ENCODE results near the gene HABP2. TPM values are rescaled to one million over a fixed set of nuclear protein-coding genes. Genes with fewer than 3 reads are reported as not detected.

HABP2 gene
- polyA plus RNA-seq, 1 donor from 2014 or later, result not detected

- Histone ChIP-seq H3K27me3 (ENCODE audit: insufficient read depth, low read depth, low read length) (peaks cover 5% of the 10 kb centered on the region), H3K9me3 (ENCODE audit: low read length) (no peaks in the 10 kb centered on the region), H3K4me2 (ENCODE audit: low read length) (no peak overlapping the region), H2AFZ (ENCODE audit: low read depth, low read length) (no peak overlapping the region), H3K27ac (ENCODE audit: low read length) (no peak overlapping the region), H3K9ac (ENCODE audit: low read length) (no peak overlapping the region), H3K36me3 (ENCODE audit: insufficient read depth, low read length) (no peaks in the 10 kb centered on the region), H3K79me2 (replicated peaks; ENCODE audit: insufficient read depth, low read length) (no peaks in the 10 kb centered on the region), H4K20me1 (ENCODE audit: insufficient read depth) (no peaks in the 10 kb centered on the region), H3K4me3 (ENCODE audit: low read length) (no peak overlapping the region), H3K9me2 (ENCODE audit: insufficient read depth, low read length) (no peaks in the 10 kb centered on the region), H3F3A (ENCODE audit: insufficient read depth, low read length, poor library complexity, severe bottlenecking) (no peaks in the 10 kb centered on the region)
- no peak for TF ChIP-seq REST (IDR thresholded peaks at IDR 0.05; ENCODE audit: borderline replicate concordance)
- TF ChIP-seq MXI1 (conservative IDR thresholded peaks at IDR 0.05; ENCODE audit: poor library complexity, severe bottlenecking), result no peak
- no peak for TF ChIP-seq CTCF (IDR thresholded peaks at IDR 0.05; ENCODE audit: poor library complexity, severe bottlenecking)
- no peak for TF ChIP-seq TAF1 (IDR thresholded peaks at IDR 0.05; ENCODE audit: low read depth)
- TF ChIP-seq POLR2AphosphoS5 (IDR thresholded peaks at IDR 0.05), result no peak
- no peak for TF ChIP-seq EP300 (conservative IDR thresholded peaks at IDR 0.05; ENCODE audit: poor library complexity, severe bottlenecking)
- no peak for TF ChIP-seq SMC3 (conservative IDR thresholded peaks at IDR 0.05; ENCODE audit: poor library complexity)
Measured at GRCh38 chr10:113562704-113563103, 9.9 kb downstream of the HABP2 start.

DNA sequence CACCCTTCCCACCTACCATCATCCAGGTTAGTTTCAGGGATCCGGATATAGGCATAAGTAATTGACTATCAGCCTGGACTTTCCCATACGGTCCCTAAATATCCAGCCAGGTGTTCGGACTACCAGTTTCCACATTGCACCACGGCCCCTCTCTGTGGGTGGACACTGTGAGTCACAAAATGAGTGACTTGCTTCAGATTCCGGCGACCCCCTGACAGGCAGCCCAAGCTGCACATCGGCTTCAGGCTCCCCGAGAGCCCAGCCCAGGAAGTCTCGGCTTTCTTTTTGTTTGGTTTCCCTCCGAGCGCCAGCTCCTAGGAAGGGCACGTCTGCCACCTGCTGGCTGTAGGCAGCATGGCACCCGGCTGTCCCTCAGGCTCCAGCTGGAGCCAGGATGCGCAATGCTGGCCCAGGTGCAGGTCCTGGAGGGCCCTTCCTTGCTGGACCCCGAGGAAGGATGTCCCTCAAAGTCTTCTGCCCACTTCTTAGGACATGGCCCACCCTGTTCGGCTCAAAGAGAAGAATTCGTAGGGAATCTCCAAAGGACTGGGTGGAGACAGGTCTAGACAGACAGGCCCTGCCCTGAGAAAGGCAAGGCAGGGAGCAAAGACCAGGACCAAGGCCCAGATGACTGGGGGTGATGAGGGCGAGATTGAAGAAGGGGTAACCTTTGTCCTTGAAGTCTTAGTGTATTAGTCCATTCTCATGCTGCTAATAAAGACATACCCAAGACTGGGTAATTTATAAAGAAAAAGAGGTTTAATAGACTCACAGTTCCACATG, 10.6 kb downstream of the HABP2 start:
- H3K4me3 ChIP-seq (ENCODE audit: low read length), result peak overlapping the region; percentile 36
- no peaks in the 10 kb centered on the region for H3K9me2 ChIP-seq (ENCODE audit: insufficient read depth, low read length)
- no peaks in the 10 kb centered on the region for H4K20me1 ChIP-seq (ENCODE audit: insufficient read depth)
- H3K27me3 ChIP-seq (ENCODE audit: insufficient read depth, low read depth, low read length), result no peaks in the 10 kb centered on the region
- no peaks in the 10 kb centered on the region for H3K9me3 ChIP-seq (ENCODE audit: low read length)
- no peaks in the 10 kb centered on the region for H3K79me2 ChIP-seq (replicated peaks; ENCODE audit: insufficient read depth, low read length)
- no peak overlapping the region for H3K9ac ChIP-seq (ENCODE audit: low read length)
- H2AFZ ChIP-seq (ENCODE audit: low read depth, low read length), result no peak overlapping the region
- H3K27ac ChIP-seq (ENCODE audit: low read length), result no peak overlapping the region
- no peaks in the 10 kb centered on the region for H3F3A ChIP-seq (ENCODE audit: insufficient read depth, low read length, poor library complexity, severe bottlenecking)
- TF ChIP-seq TAF1 (IDR thresholded peaks at IDR 0.05; ENCODE audit: low read depth) (no peak), CTCF (IDR thresholded peaks at IDR 0.05; ENCODE audit: poor library complexity, severe bottlenecking) (peak; percentile 91), EZH2 (IDR thresholded peaks at IDR 0.05; ENCODE audit: borderline replicate concordance, insufficient read depth, low read length, poor library complexity, severe bottlenecking) (no peak), SMC3 (conservative IDR thresholded peaks at IDR 0.05; ENCODE audit: poor library complexity) (peak; percentile 85), RAD21 (conservative IDR thresholded peaks at IDR 0.05) (peak; percentile 86), REST (IDR thresholded peaks at IDR 0.05; ENCODE audit: borderline replicate concordance) (no peak)
- no peaks in the 10 kb centered on the region for H3K36me3 ChIP-seq (ENCODE audit: insufficient read depth, low read length)
- no peak overlapping the region for H3K4me2 ChIP-seq (ENCODE audit: low read length)
